Rectal smooth muscle tissue (tissue), 1 donor: ENCODE measurements around the gene UGT2A2.

ENCODE experiments used
- H3K27ac ChIP-seq: one replicate; pipeline ENCODE4 v1.7.0; 2013; ENCODE audit warnings: low read depth, low read length, inconsistent platforms
- H3K27me3 ChIP-seq: one replicate; pipeline ENCODE4 v1.7.0; 2013; ENCODE audit warnings: low read length; ENCODE audit not compliant: control insufficient read depth, insufficient read depth
- H3K36me3 ChIP-seq: one replicate; pipeline ENCODE4 v1.7.0; 2013; ENCODE audit warnings: low read length; ENCODE audit not compliant: control insufficient read depth, insufficient read depth
- H3K4me1 ChIP-seq: one replicate; pipeline ENCODE4 v1.7.0; 2013; ENCODE audit warnings: low read length; ENCODE audit not compliant: control insufficient read depth, insufficient read depth
- H3K4me3 ChIP-seq: one replicate; pipeline ENCODE4 v1.7.0; 2013; ENCODE audit warnings: low read length
- H3K9ac ChIP-seq: one replicate; pipeline ENCODE4 v1.7.0; 2013; ENCODE audit warnings: low read length

The UGT2A2 gene

DNA sequence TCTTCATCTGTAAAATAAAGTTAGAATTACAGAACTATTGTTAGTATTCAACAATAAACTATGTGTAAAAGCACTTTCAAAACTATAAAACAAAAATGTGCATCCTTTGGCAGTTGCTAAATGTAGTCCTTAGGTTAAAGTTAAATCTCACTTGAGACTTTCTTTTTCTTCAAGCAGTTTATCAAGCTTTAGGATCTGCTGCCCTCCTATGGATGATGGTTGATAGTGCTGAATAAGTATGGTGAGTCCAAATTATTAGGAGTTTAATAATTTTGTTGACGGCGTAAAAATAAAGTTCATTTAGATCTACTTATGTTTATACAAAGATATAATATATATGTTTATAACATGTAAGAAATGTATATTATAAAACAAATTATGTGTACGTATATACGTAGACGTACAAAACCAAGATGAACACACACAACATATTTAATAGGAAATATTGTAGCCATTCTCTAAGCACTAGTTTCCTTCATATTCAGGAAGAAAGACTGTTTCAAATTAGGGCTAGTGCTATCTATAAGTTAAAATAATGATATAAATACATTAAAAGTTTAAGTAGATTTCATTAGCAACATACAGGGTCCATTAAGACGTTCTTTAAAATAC is 22.3 kb downstream of the UGT2A2 start:
- Histone ChIP-seq H3K27me3 (no peaks in the 10 kb centered on the region), H3K9ac (no peak overlapping the region), H3K27ac (no peak overlapping the region), H3K4me3 (no peak overlapping the region), H3K4me1 (no peaks in the 10 kb centered on the region), H3K36me3 (no peaks in the 10 kb centered on the region)

- H3K36me3 ChIP-seq: no peaks in the 10 kb centered on the region
- no peak overlapping the region for H3K4me3 ChIP-seq
- H3K27me3 ChIP-seq: no peaks in the 10 kb centered on the region
- no peak overlapping the region for H3K27ac ChIP-seq
- no peak overlapping the region for H3K9ac ChIP-seq
- no peaks in the 10 kb centered on the region for H3K4me1 ChIP-seq
Measured at GRCh38 chr4:69610484-69610883, 29.0 kb downstream of the UGT2A2 start.

GRCh38 chr4:69601065-69601464 is 38.4 kb downstream of the UGT2A2 start:
- no peak overlapping the region for H3K4me3 ChIP-seq
- H3K9ac ChIP-seq: no peak overlapping the region
- no peaks in the 10 kb centered on the region for H3K4me1 ChIP-seq
- no peak overlapping the region for H3K27ac ChIP-seq
- H3K36me3 ChIP-seq: no peaks in the 10 kb centered on the region
- H3K27me3 ChIP-seq: no peaks in the 10 kb centered on the region

GRCh38 chr4:69600013-69600412 is 39.4 kb downstream of the UGT2A2 start:
- no peaks in the 10 kb centered on the region for H3K36me3 ChIP-seq
- no peak overlapping the region for H3K9ac ChIP-seq
- no peaks in the 10 kb centered on the region for H3K27me3 ChIP-seq
- no peak overlapping the region for H3K27ac ChIP-seq
- no peaks in the 10 kb centered on the region for H3K4me1 ChIP-seq
- no peak overlapping the region for H3K4me3 ChIP-seq

DNA sequence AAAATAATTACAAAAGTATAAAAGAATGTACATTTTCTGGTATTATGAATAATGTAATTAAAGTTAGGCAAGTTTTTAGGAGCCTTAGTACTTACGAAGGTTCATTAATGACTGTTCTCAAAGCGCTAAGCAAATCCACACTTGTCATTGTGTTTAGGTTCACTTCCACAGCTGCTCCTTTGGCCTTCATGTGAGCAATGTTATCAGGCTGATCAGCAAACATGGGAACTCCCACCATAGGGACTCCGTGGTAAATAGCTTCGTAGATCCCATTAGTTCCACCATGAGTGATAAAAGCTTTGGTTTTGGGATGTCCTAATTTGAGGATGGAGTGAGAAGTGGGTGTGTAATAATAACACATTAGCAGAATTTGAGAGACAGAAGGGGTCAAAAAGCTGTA is 45.1 kb downstream of the UGT2A2 start:
- Histone ChIP-seq H3K36me3 (no peaks in the 10 kb centered on the region), H3K27me3 (no peaks in the 10 kb centered on the region), H3K9ac (no peak overlapping the region), H3K4me3 (no peak overlapping the region), H3K27ac (no peak overlapping the region), H3K4me1 (no peaks in the 10 kb centered on the region)

DNA sequence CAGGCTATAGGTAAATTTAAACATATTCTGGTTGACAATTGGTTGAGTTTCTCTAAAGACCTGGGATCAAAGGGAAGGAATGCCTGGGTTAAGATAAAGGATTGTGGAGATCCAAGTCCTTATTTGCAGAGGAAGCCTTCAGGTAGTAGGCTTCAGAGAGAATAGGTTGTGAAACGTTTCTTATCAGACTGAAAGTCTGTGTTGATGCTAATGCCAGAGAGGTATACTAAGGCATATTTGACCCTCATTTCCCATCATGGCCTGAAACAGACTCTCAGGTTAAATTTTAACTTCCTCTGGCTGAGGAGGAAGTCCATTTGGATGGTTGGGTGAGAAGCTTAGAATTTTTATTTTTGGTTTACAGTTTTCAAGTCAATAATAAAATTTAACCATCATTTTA is 48.1 kb downstream of the UGT2A2 start:
- Histone ChIP-seq H3K9ac (no peak overlapping the region), H3K36me3 (no peaks in the 10 kb centered on the region), H3K4me1 (no peaks in the 10 kb centered on the region), H3K4me3 (no peak overlapping the region), H3K27ac (no peak overlapping the region), H3K27me3 (no peaks in the 10 kb centered on the region)

- no peak overlapping the region for H3K27ac ChIP-seq
- no peaks in the 10 kb centered on the region for H3K27me3 ChIP-seq
- no peak overlapping the region for H3K9ac ChIP-seq
- no peaks in the 10 kb centered on the region for H3K36me3 ChIP-seq
- H3K4me3 ChIP-seq: no peak overlapping the region
- H3K4me1 ChIP-seq: no peaks in the 10 kb centered on the region
Measured at GRCh38 chr4:69589884-69590283, 49.6 kb downstream of the UGT2A2 start.

GRCh38 chr4:69584135-69584534 is 55.3 kb downstream of the UGT2A2 start:
- Histone ChIP-seq H3K9ac (no peak overlapping the region), H3K4me3 (no peak overlapping the region), H3K27me3 (no peaks in the 10 kb centered on the region)

DNA sequence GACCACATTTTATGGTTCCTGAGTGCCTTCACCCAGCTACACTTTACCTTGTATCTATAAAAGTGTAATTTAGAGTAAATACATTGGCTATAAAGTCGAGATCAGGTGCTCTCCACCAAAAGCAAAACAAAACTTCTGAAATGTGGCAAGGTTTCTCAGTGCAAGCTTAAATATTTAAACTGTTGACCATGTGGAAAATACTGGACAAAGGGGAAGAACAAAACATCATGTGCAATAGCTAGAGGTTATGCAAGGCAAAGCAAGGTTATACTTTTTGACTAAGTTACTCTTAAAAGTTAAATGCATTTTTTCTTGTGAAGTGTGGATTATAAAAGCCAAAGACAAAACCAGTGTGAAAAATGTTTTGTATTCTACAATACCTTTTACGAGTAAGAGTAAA is 55.9 kb downstream of the UGT2A2 start:
- no peak overlapping the region for H3K4me3 ChIP-seq
- H3K4me1 ChIP-seq: no peaks in the 10 kb centered on the region
- H3K27ac ChIP-seq: no peak overlapping the region
- H3K9ac ChIP-seq: no peak overlapping the region
- H3K27me3 ChIP-seq: no peaks in the 10 kb centered on the region
- no peaks in the 10 kb centered on the region for H3K36me3 ChIP-seq

More at GRCh38 chr4:69584135-69584534, 55.3 kb downstream of the UGT2A2 start:
- H3K36me3 ChIP-seq: no peaks in the 10 kb centered on the region
- H3K27ac ChIP-seq: no peak overlapping the region
- no peaks in the 10 kb centered on the region for H3K4me1 ChIP-seq

- Histone ChIP-seq H3K9ac (no peak overlapping the region), H3K36me3 (no peaks in the 10 kb centered on the region), H3K27me3 (no peaks in the 10 kb centered on the region), H3K27ac (no peak overlapping the region), H3K4me1 (no peaks in the 10 kb centered on the region), H3K4me3 (no peak overlapping the region)
Measured at GRCh38 chr4:69577245-69577644, 62.2 kb downstream of the UGT2A2 start.

DNA sequence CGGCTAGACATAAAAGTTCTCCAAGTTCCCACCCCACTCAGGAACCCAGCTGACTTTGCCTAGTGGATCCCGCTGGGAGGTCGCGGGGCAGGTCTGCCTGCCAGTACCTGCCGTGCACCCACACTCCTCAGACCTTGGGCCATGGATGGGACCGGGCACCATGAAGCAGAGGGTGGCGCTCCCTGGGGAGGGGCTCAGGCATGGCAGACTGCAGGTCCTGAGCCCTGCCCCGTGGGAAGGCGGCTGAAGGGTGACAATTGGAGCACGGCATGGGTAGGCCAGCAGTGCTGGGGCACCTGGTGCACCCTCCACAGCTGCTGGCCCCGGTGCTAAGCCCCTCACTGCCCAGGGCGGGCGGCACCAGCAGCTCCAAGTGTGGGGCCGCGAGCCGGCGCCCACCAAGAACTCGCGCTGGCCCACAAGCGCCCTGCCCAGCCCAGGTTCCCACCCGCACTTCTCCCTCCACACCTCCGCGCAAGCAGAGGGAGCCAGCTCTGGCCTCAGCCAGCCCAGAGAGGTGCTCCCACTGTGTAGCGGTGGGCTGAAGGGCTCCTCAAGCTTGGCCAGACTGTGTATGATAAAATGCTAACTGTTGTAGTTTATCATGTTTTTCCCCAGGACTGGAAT is 63.1 kb downstream of the UGT2A2 start:
- H3K27ac ChIP-seq: no peak overlapping the region
- no peak overlapping the region for H3K9ac ChIP-seq
- H3K27me3 ChIP-seq: no peaks in the 10 kb centered on the region
- no peak overlapping the region for H3K4me3 ChIP-seq
- H3K36me3 ChIP-seq: no peaks in the 10 kb centered on the region
- no peaks in the 10 kb centered on the region for H3K4me1 ChIP-seq

GRCh38 chr4:69568787-69569186 is 70.7 kb downstream of the UGT2A2 start:
- H3K36me3 ChIP-seq: no peaks in the 10 kb centered on the region
- H3K9ac ChIP-seq: no peak overlapping the region
- H3K4me1 ChIP-seq: no peaks in the 10 kb centered on the region
- no peak overlapping the region for H3K4me3 ChIP-seq
- H3K27ac ChIP-seq: no peak overlapping the region
- H3K27me3 ChIP-seq: no peaks in the 10 kb centered on the region

DNA sequence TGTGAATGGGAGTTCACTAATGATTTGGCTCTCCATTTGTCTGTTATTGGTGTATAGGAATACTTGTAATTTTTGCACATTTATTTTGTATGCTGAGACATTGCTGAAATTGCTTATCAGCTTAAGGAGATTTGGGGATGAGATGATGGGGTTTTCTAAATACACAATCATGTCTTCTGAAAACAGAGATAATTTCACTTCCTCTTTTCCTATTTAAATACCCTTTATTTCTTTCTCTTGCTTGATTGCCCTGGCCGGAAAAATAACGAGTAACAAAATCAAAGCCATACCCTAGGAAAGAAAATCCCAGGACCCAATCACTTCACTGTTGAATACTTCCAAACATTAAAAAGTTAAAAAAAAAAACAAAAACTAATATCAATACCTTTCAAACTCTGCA is 76.0 kb downstream of the UGT2A2 start:
- no peaks in the 10 kb centered on the region for H3K36me3 ChIP-seq
- no peak overlapping the region for H3K27ac ChIP-seq
- H3K27me3 ChIP-seq: no peaks in the 10 kb centered on the region
- H3K9ac ChIP-seq: no peak overlapping the region
- no peak overlapping the region for H3K4me3 ChIP-seq
- H3K4me1 ChIP-seq: no peaks in the 10 kb centered on the region
